Naive B cell (primary cell): ENCODE data around the gene DHPS. TPM values are rescaled to one million over a fixed set of nuclear protein-coding genes. Genes with fewer than 3 reads are reported as not detected.
A peak's percentile ranks its signal among the peaks of the same experiment; 100 is the strongest.
"Not testable (repeated sequence)": the region's sequence is repeated elsewhere in the genome, so short reads cannot be mapped to it uniquely, and the experiment has no call there.

Experiments used
- ATAC-seq, 2 donors: fragments of 150-1000 bp; cut with Tn5 transposase; 2 replicates each; pipeline ENCODE4 v1.10.0; 2021; ENCODE audit warnings: low read depth in 2 of 2, mild to moderate bottlenecking in 2 of 2, moderate library complexity in 2 of 2
- DNase-seq: peaks from one replicate; pipeline ENCODE4 v3.0.0; 2022
- H3K27ac Mint-ChIP-seq, 6 donors: one replicate each; pipeline ENCODE4 v1.8.0; 2020 to 2022; ENCODE audit warnings: mild to moderate bottlenecking in 6 of 6, mixed read lengths in 6 of 6, moderate library complexity in 5 of 6, inconsistent platforms in 2 of 6
- H3K27me3 Mint-ChIP-seq, 3 donors: one replicate each; pipeline ENCODE4 v1.8.0; 2021 to 2022; ENCODE audit warnings: mixed read lengths in 3 of 3, mild to moderate bottlenecking in 1 of 3
- H3K36me3 Mint-ChIP-seq, 2 donors: one replicate each; pipeline ENCODE4 v1.8.0; 2020 to 2022; ENCODE audit warnings: mixed read lengths in 2 of 2, inconsistent platforms in 1 of 2, mild to moderate bottlenecking in 1 of 2
- H3K4me1 Mint-ChIP-seq, 3 donors: one replicate each; pipeline ENCODE4 v1.8.0; 2020 to 2022; ENCODE audit warnings: mixed read lengths in 3 of 3, inconsistent platforms in 1 of 3, mild to moderate bottlenecking in 1 of 3, moderate library complexity in 1 of 3
- H3K4me3 Mint-ChIP-seq, 8 donors: one replicate each; pipeline ENCODE4 v1.8.0; 2020 to 2022; ENCODE audit warnings: mild to moderate bottlenecking in 8 of 8, mixed read lengths in 8 of 8, moderate library complexity in 8 of 8, inconsistent platforms in 2 of 8
- H3K9me3 Mint-ChIP-seq, 7 donors: one replicate each; pipeline ENCODE4 v1.8.0; 2020 to 2022; ENCODE audit warnings: mixed read lengths in 7 of 7, mild to moderate bottlenecking in 5 of 7, inconsistent platforms in 2 of 7, moderate library complexity in 1 of 7
- polyA plus RNA-seq, 6 donors: library from polyadenylated mRNA; unstranded; fragments of 300-500 nt; fragmentation: Illumina TruSeq; gene quantifications; one replicate each; pipeline ENCODE4 v1.2.3, GENCODE V29; 2021; ENCODE audit warnings: low read depth in 6 of 6

The DHPS gene
- polyA plus RNA-seq, 6 donors from 2014 or later = 83.5 to 132 (median 85.5) TPM

DNA sequence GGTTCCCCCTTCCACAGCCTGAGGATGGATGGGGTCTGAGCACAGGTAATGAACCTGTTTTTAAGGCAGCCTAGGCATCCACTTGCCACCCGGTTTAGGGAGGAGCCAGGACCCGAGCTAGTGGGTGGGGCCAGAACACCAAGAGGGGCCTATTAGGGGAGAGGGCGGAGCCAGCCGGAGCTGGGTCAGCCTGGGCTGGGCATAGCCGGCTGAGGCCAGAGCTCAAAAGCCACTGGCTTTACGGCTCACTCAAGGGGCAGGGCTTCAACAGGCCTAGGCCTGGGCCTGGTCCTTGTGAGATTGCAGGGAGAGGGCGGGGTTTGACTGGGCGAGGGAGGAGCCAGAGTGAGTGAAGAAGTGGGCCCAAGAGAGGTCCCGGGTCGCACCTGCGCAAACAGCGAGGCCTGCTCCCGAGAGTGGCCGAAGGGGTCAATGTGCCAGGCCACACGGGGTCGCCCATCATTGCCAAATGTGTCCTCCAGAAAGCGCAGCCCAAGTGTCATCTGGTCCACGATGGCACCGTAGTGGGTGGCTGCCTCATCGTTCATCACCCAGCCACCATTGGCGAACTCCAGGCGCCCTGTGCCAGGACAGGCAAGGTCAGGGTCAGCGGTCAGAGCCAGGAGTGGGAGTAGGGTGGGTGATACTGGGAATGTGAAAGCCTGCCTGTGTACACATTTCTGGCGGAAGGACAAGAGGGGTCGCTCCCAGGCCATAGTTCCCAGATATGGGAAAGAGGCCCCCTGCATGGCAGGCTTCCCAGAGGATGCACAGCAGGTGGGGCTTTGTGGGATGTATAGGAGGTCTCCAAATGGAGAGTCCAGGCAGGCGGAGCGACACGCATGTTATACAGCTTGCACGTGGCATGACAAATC is 17.0 kb downstream of the DHPS start:
- Mint-ChIP-seq H3K27me3 (no peaks in the 10 kb centered on the region), H3K36me3 (peaks cover 0 to 8% of the 10 kb centered on the region in 2 donors), H3K27ac (peak overlapping the region; percentile 100), H3K4me3 (peak overlapping the region; percentile 91 to 100 (median 99)), H3K4me1 (peaks cover 42 to 60% (median 50%) of the 10 kb centered on the region in 3 donors), H3K9me3 (no peaks in the 10 kb centered on the region)
- ATAC-seq = no peak
- DNase-seq = no peak

DNA sequence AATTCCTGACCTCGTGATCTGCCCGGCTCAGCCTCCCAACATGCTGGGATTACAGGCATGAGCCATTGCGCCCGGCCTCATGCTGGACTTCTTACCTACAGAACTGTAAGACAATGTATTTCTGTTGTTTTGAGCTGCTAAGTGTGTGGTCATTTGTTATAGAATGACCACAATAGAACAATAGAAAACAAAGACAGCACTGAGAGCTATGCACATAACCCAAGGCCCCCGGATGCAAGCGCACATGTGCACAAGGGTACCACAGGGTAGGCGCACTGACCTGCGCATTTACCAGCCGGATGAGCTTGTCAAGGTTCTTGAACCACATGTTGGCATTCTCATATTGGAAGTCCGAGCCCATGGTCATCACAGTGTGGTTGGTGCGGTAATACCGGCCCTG is 20.7 kb downstream of the DHPS start:
- DNase-seq = no peak
- Mint-ChIP-seq H3K4me1 (peaks cover 22 to 34% (median 29%) of the 10 kb centered on the region in 3 donors), H3K9me3 (no peaks in the 10 kb centered on the region), H3K27ac (peak overlapping the region in 1 of 6 donors; percentile 41), H3K4me3 (no peak overlapping the region), H3K27me3 (no peaks in the 10 kb centered on the region), H3K36me3 (peaks cover 0 to 14% of the 10 kb centered on the region in 2 donors)
- ATAC-seq = no peak

DNA sequence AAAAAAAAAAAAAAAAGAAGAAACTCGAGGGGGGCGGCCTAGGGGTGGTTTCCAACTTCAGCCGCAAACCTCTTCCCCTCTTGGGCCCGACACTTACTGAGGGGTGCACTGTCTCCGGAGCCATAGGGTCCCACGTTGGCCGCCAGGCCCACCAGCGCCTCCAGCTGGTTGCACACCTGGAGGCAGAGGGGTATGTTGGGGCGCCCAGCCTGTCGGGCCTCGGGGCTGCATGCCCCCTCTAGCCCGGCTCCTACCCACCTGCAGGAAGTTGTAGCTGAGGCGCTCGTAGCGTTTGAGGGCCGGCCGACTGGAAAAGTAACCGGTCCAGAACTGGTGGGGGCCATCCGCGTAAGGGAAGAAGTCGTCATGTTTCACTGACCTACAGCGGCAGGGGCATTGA is 23.7 kb downstream of the DHPS start:
- H3K27me3 Mint-ChIP-seq = no peaks in the 10 kb centered on the region
- H3K9me3 Mint-ChIP-seq = no peaks in the 10 kb centered on the region
- DNase-seq (no peak), ATAC-seq (no peak)
- H3K4me1 Mint-ChIP-seq = peaks cover 6 to 25% (median 11%) of the 10 kb centered on the region in 3 donors
- no peak overlapping the region for H3K4me3 Mint-ChIP-seq
- peaks cover 4 to 25% of the 10 kb centered on the region in 2 donors for H3K36me3 Mint-ChIP-seq
- peak overlapping the region in 1 of 6 donors; percentile 90 for H3K27ac Mint-ChIP-seq

DNA sequence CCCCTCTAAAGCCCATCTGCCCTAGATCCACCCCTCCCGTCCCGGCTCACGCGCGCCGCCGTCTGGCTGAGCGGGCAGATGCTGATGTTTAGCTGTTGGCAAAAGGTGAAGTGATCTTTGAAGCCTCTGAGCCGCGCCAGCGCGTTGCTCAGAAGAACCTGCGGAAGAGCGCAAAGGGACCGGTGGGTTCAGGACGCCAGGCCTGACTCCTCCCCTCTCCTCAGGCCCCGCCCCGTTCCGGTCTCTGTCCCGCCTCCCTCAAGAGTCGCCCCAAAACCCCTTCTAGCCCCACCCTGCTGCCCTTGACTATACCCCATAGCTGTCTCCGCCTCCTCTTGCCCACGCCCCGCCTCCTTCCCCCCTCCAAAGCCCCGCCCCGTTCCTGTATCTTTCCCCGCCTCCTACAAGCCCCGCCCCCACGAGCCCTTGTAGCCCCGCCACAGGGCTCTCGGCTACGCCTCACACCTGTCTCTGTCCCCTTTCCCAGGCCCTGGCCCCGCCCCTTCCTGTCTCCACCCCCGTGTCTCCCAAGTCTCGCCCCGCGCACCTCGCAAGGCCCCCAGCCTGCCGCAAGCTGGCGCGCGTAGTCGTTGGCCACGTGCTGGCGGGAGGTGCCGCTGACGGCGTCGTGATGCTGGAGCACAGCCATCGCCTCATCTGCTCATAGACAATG is 24.6 kb downstream of the DHPS start:
- peak overlapping the region in 2 of 8 donors; percentile 23 to 69 for H3K4me3 Mint-ChIP-seq
- H3K9me3 Mint-ChIP-seq = no peaks in the 10 kb centered on the region
- H3K27ac Mint-ChIP-seq = peak overlapping the region in 1 of 6 donors; percentile 82
- DNase-seq (no peak), ATAC-seq (no peak)
- H3K27me3 Mint-ChIP-seq = no peaks in the 10 kb centered on the region
- H3K36me3 Mint-ChIP-seq = peaks cover 4 to 25% of the 10 kb centered on the region in 2 donors
- peaks cover 6 to 25% (median 11%) of the 10 kb centered on the region in 3 donors for H3K4me1 Mint-ChIP-seq

DNA sequence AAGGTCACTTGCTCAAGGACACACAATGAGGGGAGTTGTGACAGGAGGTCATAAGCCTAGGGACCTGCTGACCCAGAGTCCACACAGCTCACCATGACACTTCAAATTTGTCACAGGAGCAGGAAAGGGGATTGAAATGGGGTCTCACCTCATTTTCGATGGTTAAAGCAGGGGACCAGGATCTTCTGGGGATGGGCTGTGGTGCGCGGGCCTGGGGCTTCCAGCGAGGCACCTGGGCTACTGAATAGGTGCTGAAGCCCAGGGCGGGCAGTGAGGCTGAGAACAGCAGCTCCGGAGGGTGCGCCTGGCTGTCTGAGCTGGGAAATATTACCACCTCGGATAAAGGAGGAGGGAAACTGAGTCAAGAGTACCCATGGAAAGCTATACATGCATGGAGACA is 26.1 kb downstream of the DHPS start:
- Mint-ChIP-seq H3K9me3 (no peaks in the 10 kb centered on the region), H3K27me3 (no peaks in the 10 kb centered on the region), H3K4me3 (peak overlapping the region in 1 of 8 donors; percentile 33), H3K4me1 (peaks cover 3 to 25% (median 11%) of the 10 kb centered on the region in 3 donors), H3K27ac (peak overlapping the region in 2 of 6 donors; percentile 2 to 67), H3K36me3 (peaks cover 4 to 25% of the 10 kb centered on the region in 2 donors)
- DNase-seq (no peak), ATAC-seq (no peak)

DNA sequence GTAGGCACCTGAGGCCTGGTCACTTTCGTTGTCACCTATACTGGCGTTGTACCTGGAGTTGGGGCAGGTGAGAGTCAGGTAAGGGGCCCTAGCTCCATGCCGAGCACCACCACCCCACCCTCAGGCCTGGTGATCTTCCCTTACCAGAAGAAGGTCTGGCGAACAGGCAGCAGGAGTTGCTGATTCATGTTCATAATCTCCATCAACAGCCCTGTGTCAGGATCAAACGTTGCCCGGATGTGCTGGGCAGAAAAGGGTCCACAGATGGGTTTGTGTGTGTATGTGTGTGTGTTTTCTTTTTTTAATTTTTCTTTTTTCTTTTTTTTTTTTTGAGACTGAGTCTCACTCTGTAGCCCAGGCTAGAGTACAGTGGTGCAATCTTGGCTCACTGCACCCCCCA is 29.5 kb downstream of the DHPS start:
- ATAC-seq (no peak), DNase-seq (no peak)
- Mint-ChIP-seq H3K4me1 (peaks cover 8 to 20% (median 16%) of the 10 kb centered on the region in 3 donors), H3K9me3 (no peaks in the 10 kb centered on the region), H3K4me3 (no peak overlapping the region), H3K36me3 (peaks cover 4 to 14% of the 10 kb centered on the region in 2 donors), H3K27ac (no peak overlapping the region), H3K27me3 (no peaks in the 10 kb centered on the region)

DNA sequence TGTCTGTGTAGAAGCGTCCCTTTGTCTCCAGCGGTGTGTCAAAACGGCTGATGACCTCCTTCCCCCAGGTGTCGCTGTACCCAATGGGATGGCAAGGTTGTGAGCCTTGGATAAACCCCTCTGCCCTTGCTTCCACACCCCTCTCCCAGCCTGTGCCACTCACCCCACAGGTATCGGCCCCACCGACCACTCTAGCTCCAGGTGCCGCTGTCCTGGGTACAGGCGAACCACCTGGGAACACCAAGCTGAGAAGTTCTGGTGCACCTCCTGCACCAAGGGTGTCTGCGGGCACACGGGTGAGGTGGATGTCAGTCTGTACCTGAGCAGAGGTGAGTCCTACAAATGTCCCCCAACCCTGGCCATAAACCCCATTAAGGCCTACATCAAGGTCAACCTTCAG is 31.7 kb downstream of the DHPS start:
- H3K36me3 Mint-ChIP-seq = peaks cover under 1 to 5% of the 10 kb centered on the region in 2 donors
- peak overlapping the region in 1 of 6 donors; percentile 74 for H3K27ac Mint-ChIP-seq
- peaks cover 5 to 18% (median 12%) of the 10 kb centered on the region in 3 donors for H3K4me1 Mint-ChIP-seq
- H3K27me3 Mint-ChIP-seq = no peaks in the 10 kb centered on the region
- ATAC-seq = no peak
- no peak overlapping the region for H3K4me3 Mint-ChIP-seq
- H3K9me3 Mint-ChIP-seq = no peaks in the 10 kb centered on the region
- no peak for DNase-seq

DNA sequence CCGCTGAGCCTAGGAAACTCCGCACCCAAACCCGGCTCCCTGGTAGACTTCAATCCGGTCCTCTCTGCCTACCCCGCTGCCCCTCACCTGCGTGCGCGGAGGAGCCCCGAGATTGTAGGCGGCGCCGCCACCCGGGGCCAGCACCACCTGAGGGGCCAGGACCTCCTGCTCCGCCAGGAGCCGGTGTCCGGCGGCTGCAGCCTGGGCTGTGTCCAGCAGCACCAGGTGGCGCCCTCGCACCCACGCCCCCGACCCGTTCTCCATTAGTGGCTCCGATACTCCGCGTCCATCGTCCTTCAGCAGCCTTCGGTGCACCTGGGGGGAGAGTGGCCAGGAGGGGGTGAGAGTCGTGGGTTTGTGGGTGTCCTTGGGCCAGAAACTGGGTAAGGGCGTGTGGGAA is 33.6 kb downstream of the DHPS start:
- H3K9me3 Mint-ChIP-seq = no peaks in the 10 kb centered on the region
- peak in 1 of 2 donors; percentile 2 for ATAC-seq
- DNase-seq = no peak
- H3K36me3 Mint-ChIP-seq = peaks cover 0 to 5% of the 10 kb centered on the region in 2 donors
- H3K27me3 Mint-ChIP-seq = no peaks in the 10 kb centered on the region
- peaks cover 5 to 18% (median 14%) of the 10 kb centered on the region in 3 donors for H3K4me1 Mint-ChIP-seq
- no peak overlapping the region for H3K4me3 Mint-ChIP-seq
- peak overlapping the region in 1 of 6 donors; percentile 92 for H3K27ac Mint-ChIP-seq

DNA sequence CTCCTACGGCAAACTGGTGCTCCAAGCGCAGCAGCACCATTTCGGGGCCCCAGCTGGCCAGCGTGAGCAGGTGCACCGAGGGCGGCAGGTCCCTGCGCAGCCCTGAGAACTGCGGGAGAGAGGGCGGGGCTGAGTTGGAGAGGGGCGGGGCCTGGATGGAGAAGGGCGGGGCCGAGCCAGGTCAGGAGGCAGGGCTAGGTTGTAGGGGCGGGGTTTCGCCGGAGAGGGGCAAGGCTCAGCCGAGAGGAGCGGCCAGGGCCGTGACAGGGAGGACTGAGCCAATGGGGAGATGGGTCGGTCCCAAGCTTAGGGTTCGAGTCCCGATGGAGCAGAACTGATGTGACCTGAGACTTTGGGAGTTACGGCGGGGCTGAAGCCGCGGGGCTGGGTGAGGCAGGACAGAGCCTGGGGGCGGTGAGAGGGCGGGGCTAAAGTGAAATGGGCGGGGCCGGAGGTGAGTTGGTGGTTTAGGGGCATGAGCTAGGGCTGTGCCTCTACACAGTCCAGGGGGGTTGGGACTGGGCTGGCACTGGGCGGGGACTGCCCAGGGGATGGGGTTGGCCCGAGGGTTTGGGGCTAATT is 34.1 kb downstream of the DHPS start:
- Mint-ChIP-seq H3K36me3 (peaks cover 0 to 5% of the 10 kb centered on the region in 2 donors), H3K4me3 (peak overlapping the region in 3 of 8 donors; percentile 45 to 81 (median 65)), H3K27me3 (no peaks in the 10 kb centered on the region), H3K9me3 (no peaks in the 10 kb centered on the region), H3K27ac (peak overlapping the region in 2 of 6 donors; percentile 60 to 72), H3K4me1 (peaks cover 5 to 18% (median 14%) of the 10 kb centered on the region in 3 donors)
- ATAC-seq = peak; percentile 76 to 79
- peak; percentile 19 for DNase-seq

DNA sequence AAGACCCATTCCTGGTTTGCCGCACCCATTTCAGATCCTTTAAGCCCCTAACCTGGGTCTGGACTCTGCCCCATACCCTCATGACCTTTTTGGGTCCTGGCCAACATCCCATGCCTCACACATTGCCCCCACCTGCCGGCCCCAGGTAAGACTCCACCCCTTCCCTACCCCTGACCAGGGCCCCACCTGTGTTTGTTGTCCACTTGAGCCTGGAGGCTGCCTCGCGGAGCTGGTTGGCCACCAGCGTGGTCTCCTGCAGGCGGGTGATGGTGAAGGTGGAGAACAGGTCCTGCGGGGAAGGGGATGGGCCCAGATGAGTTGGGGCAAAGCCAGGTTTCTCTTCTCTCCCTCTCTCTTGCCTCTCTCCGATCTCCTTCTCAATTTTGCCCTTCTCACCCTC is 34.6 kb downstream of the DHPS start:
- Mint-ChIP-seq H3K4me3 (peak overlapping the region in 3 of 8 donors; percentile 30 to 45 (median 38)), H3K27ac (peak overlapping the region in 4 of 6 donors; percentile 37 to 83 (median 68))

DNA sequence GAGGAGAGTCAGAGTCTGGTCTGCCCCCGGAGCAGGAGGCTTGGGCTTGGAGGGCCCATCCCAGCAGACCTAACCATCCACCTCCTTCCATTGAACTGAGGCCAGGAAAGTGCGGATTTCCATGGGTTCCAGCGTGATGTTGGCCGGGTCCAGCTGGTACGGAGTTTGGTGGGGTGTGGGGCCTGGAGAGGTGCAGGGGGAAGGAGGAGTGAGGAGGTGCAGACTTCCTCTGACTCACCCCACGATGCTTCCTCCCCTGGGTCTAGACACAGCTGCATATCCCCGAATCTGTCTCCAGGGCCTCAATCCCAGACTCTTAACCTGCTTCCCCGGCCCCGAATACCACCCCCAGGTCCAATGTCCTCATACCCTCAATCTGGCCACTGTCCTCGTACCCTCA is 35.1 kb downstream of the DHPS start:
- Mint-ChIP-seq H3K27me3 (no peaks in the 10 kb centered on the region), H3K4me3 (no peak overlapping the region), H3K36me3 (peaks cover 0 to 5% of the 10 kb centered on the region in 2 donors), H3K4me1 (peaks cover 5 to 21% (median 14%) of the 10 kb centered on the region in 3 donors), H3K9me3 (no peaks in the 10 kb centered on the region), H3K27ac (peak overlapping the region in 2 of 6 donors; percentile 37 to 72)
- DNase-seq (no peak), ATAC-seq (no peak)

More for the DNA sequence above, 34.6 kb downstream of the DHPS start:
- ATAC-seq (no peak), DNase-seq (no peak)
- H3K9me3 Mint-ChIP-seq = no peaks in the 10 kb centered on the region
- peaks cover 5 to 21% (median 14%) of the 10 kb centered on the region in 3 donors for H3K4me1 Mint-ChIP-seq
- no peaks in the 10 kb centered on the region for H3K27me3 Mint-ChIP-seq
- H3K36me3 Mint-ChIP-seq = peaks cover 0 to 5% of the 10 kb centered on the region in 2 donors

DNA sequence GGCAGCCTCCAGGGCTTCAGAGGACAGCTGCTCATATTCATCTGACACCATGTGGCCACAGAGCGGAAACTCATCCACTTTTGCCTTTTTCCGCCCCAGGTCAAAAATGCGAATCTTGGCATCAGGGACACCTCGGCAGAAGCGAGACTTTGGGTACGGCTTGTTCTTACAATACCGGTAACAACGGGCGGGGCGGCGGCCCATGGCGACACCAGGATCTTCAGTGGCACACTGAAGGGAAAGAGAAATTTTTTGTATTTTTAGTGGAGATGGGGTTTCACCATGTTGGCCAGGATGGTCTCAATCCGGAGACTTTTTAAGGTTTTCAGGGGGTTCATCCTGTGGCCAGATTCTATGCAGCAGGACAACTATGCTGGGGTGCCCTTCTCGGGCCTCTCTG is 38.0 kb downstream of the DHPS start:
- H3K4me3 Mint-ChIP-seq = not testable (repeated sequence)

DNA sequence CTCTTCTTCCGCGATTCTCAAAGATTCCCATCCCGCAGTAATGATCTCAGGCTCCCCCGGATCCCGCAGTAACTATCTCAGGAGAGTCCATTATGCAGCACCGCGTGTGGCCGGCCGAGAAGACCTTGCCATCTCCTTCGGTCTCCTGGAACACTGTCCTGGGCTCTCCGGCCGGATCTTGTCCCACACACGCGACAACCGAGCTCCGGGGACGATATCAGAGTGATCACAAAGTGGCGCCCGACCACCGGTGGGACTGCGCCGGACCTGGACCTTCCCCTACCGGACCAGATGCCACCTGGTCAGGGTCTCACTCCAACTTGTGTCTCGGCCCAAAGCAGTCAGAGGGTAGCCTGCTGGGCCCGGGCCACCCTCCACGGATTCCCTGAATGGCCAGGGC is 39.2 kb downstream of the DHPS start:
- Mint-ChIP-seq H3K36me3 (peaks cover 0 to 5% of the 10 kb centered on the region in 2 donors), H3K27ac (peak overlapping the region in 1 of 6 donors; percentile 21), H3K4me3 (peak overlapping the region in 1 of 8 donors; percentile 6), H3K9me3 (no peaks in the 10 kb centered on the region), H3K4me1 (peaks cover 10 to 22% (median 19%) of the 10 kb centered on the region in 3 donors), H3K27me3 (no peaks in the 10 kb centered on the region)
- ATAC-seq (no peak), DNase-seq (no peak)

More for the DNA sequence above, 38.0 kb downstream of the DHPS start:
- H3K27ac Mint-ChIP-seq = peak overlapping the region in 2 of 6 donors; percentile 54 to 66
- H3K36me3 Mint-ChIP-seq, DNase-seq, H3K9me3 Mint-ChIP-seq, H3K27me3 Mint-ChIP-seq, ATAC-seq: not testable (repeated sequence)
- H3K4me1 Mint-ChIP-seq = peaks cover 16 to 26% (median 26%) of the 10 kb centered on the region in 3 donors
